Erythroblast (primary cell): ENCODE results near the gene GCK.

ENCODE experiments used
- GATA1 ChIP-seq: IDR thresholded peaks from 2 replicates; pipeline ENCODE4 v1.6.1; 2011; ENCODE audit warnings: low read depth, mild to moderate bottlenecking, control low read depth, low read length, moderate library complexity
- POLR2A ChIP-seq: IDR thresholded peaks from 2 replicates; pipeline ENCODE4 v1.6.1; 2011; ENCODE audit warnings: mild to moderate bottlenecking, low read length

- TF ChIP-seq POLR2A (no peak), GATA1 (no peak)
Measured at GRCh38 chr7:44220358-44221112, 31.3 kb upstream of the GCK start.
